Endothelial cell (in vitro differentiated cells): ENCODE data around the gene MMP17. TPM values are rescaled to one million over a fixed set of nuclear protein-coding genes. Genes with fewer than 3 reads are reported as not detected.

ENCODE experiments used
- DNase-seq: peaks from one replicate; pipeline ENCODE4 v3.0.0; 2021; ENCODE audit warnings: low spot score
- H3K27ac Mint-ChIP-seq: one replicate; pipeline ENCODE4 v1.8.0; 2021; ENCODE audit warnings: mixed read lengths, inconsistent platforms; ENCODE audit not compliant: unreplicated experiment
- H3K27me3 Mint-ChIP-seq: one replicate; pipeline ENCODE4 v1.8.0; 2021; ENCODE audit warnings: mild to moderate bottlenecking, moderate library complexity, mixed read lengths, inconsistent platforms; ENCODE audit not compliant: unreplicated experiment
- H3K36me3 Mint-ChIP-seq: one replicate; pipeline ENCODE4 v1.8.0; 2021; ENCODE audit warnings: mild to moderate bottlenecking, low read depth, mixed read lengths, inconsistent platforms; ENCODE audit not compliant: unreplicated experiment
- H3K4me1 Mint-ChIP-seq: one replicate; pipeline ENCODE4 v1.8.0; 2021; ENCODE audit warnings: mild to moderate bottlenecking, mixed read lengths, inconsistent platforms; ENCODE audit not compliant: unreplicated experiment
- H3K4me3 Mint-ChIP-seq: one replicate; pipeline ENCODE4 v1.8.0; 2021; ENCODE audit warnings: mild to moderate bottlenecking, mixed read lengths, inconsistent platforms; ENCODE audit not compliant: unreplicated experiment
- H3K9me3 Mint-ChIP-seq: one replicate; pipeline ENCODE4 v1.8.0; 2021; ENCODE audit warnings: mixed read lengths, inconsistent platforms; ENCODE audit not compliant: unreplicated experiment
- CTCF ChIP-seq: fragments of 200-600 bp; sonication (generic); IDR thresholded peaks from one replicate; pipeline ENCODE4 v1.5.0; 2021; ENCODE audit warnings: antibody characterized with exemption; ENCODE audit not compliant: unreplicated experiment
- total RNA-seq: library from RNA; stranded (reverse); fragmentation: NEBNext Ultra II Directional; extraction: Animal tissue kit (Norgen Biotek cat#: 25700); gene quantifications from one replicate; pipeline ENCODE4 v1.2.1, GENCODE V29; 2021; ENCODE audit not compliant: unreplicated experiment

Gene MMP17
- total RNA-seq, 1 donor from 2014 or later: 6.3 TPM

GRCh38 chr12:131799828-131800593, 28.2 kb upstream of the MMP17 start:
- Mint-ChIP-seq H3K4me3 (no peak overlapping the region), H3K27ac (no peak overlapping the region), H3K36me3 (peaks cover 25% of the 10 kb centered on the region), H3K27me3 (peaks cover 4% of the 10 kb centered on the region), H3K9me3 (no peaks in the 10 kb centered on the region), H3K4me1 (peaks cover 9% of the 10 kb centered on the region)
- no peak for TF ChIP-seq CTCF
- DNase-seq: no peak

GRCh38 chr12:131800594-131801135, 27.5 kb upstream of the MMP17 start:
- peaks cover 4% of the 10 kb centered on the region for H3K27me3 Mint-ChIP-seq
- no peak overlapping the region for H3K27ac Mint-ChIP-seq
- no peak for DNase-seq
- H3K4me3 Mint-ChIP-seq: no peak overlapping the region
- no peak for TF ChIP-seq CTCF
- H3K4me1 Mint-ChIP-seq: peaks cover 5% of the 10 kb centered on the region
- H3K9me3 Mint-ChIP-seq: no peaks in the 10 kb centered on the region
- peaks cover 25% of the 10 kb centered on the region for H3K36me3 Mint-ChIP-seq

GRCh38 chr12:131801254-131801866, 26.8 kb upstream of the MMP17 start:
- peaks cover 4% of the 10 kb centered on the region for H3K27me3 Mint-ChIP-seq
- no peak overlapping the region for H3K4me3 Mint-ChIP-seq
- peaks cover under 1% of the 10 kb centered on the region for H3K4me1 Mint-ChIP-seq
- H3K27ac Mint-ChIP-seq: no peak overlapping the region
- no peak for TF ChIP-seq CTCF
- peaks cover 21% of the 10 kb centered on the region for H3K36me3 Mint-ChIP-seq
- no peaks in the 10 kb centered on the region for H3K9me3 Mint-ChIP-seq
- no peak for DNase-seq

- DNase-seq: no peak
- H3K36me3 Mint-ChIP-seq: peaks cover 14% of the 10 kb centered on the region
- no peak overlapping the region for H3K27ac Mint-ChIP-seq
- H3K9me3 Mint-ChIP-seq: no peaks in the 10 kb centered on the region
- no peaks in the 10 kb centered on the region for H3K4me1 Mint-ChIP-seq
- TF ChIP-seq CTCF: no peak
- peaks cover 4% of the 10 kb centered on the region for H3K27me3 Mint-ChIP-seq
- H3K4me3 Mint-ChIP-seq: no peak overlapping the region
Measured at GRCh38 chr12:131803961-131804521, 24.2 kb upstream of the MMP17 start.
